ENCODE measurements around the gene DOCK3.
"Not testable (repeated sequence)": the region's sequence is repeated elsewhere in the genome, so short reads cannot be mapped to it uniquely, and the experiment has no call there.

Gene DOCK3

GRCh38 chr3:51106242-51106876 lies 431.6 kb downstream of the DOCK3 start:
- H3K4me3 ChIP-seq (ENCODE audit: low read depth, low read length) = no peak overlapping the region
- TF ChIP-seq, protein P1, sequence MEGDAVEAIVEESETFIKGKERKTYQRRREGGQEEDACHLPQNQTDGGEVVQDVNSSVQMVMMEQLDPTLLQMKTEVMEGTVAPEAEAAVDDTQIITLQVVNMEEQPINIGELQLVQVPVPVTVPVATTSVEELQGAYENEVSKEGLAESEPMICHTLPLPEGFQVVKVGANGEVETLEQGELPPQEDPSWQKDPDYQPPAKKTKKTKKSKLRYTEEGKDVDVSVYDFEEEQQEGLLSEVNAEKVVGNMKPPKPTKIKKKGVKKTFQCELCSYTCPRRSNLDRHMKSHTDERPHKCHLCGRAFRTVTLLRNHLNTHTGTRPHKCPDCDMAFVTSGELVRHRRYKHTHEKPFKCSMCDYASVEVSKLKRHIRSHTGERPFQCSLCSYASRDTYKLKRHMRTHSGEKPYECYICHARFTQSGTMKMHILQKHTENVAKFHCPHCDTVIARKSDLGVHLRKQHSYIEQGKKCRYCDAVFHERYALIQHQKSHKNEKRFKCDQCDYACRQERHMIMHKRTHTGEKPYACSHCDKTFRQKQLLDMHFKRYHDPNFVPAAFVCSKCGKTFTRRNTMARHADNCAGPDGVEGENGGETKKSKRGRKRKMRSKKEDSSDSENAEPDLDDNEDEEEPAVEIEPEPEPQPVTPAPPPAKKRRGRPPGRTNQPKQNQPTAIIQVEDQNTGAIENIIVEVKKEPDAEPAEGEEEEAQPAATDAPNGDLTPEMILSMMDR (conservative IDR thresholded peaks at IDR 0.05; ENCODE audit: low read depth, low read length) = no peak
- DNase-seq (ENCODE audit: low read depth) = no peak

DNA sequence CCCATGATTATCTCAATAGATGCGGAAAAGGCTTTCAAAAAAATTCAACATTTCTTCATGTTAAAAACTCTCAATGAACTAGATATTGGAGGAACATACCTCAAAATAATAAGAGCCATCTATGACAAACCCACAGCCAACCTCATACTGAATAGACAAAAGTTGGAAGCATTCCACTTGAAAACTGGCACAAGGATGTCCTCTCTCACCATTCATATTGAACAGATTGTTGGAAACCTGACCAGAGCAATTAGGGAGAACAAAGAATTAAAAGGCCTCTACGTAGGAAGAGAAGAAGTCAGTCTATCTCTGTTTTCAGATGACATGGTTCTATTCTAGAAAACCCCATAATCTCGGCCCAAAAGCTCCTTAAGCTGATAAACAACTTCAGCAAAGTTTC lies 435.9 kb downstream of the DOCK3 start:
- TF ChIP-seq, protein P1 (conservative IDR thresholded peaks at IDR 0.05; ENCODE audit: low read depth, low read length) = no peak
- no peak overlapping the region for H3K4me3 ChIP-seq (ENCODE audit: low read depth, low read length)
- no peak for DNase-seq (ENCODE audit: low read depth)

DNA sequence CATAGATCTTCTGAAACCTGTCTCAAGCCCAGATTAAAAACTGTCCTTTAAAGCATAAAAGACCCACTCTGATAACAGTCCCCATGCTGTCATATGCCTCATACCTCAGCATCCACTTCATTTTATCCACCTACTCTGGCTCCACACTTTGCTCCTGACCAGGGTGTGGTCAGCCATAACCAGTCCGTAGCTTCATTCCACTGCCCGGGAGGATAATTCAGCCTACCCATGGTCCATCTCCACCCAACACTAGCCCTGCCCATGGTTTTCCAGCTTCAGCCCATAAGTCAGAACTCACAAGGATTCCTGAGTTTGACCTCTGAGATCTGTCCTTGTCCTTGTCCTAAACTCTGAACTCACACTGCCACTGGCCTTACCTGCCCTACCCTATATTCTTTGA lies 448.2 kb downstream of the DOCK3 start:
- no peak for DNase-seq (ENCODE audit: low read depth)
- H3K4me3 ChIP-seq (ENCODE audit: low read depth, low read length) = no peak overlapping the region
- TF ChIP-seq, protein P1 (conservative IDR thresholded peaks at IDR 0.05; ENCODE audit: low read depth, low read length) = no peak

DNA sequence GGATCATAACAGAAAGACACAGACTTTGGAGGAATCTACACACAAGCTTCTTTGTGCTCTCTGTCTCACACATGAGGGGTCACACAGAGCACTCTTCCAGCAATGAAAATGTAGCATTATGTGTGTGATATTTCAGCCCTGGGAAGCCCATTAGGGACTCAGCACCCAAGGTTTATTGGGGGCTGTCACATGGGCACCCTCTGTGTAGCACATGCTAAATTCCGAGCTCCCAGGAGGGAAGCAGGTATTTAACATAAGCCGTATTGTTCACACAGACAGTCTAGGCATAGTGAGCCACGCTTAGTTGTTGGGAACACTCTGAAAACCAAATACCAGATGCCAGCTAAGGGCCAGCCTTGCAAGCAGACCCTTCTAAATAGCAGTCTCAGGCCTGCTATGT lies 448.8 kb downstream of the DOCK3 start:
- TF ChIP-seq, protein P1 (conservative IDR thresholded peaks at IDR 0.05; ENCODE audit: low read depth, low read length) = no peak
- H3K4me3 ChIP-seq (ENCODE audit: low read depth, low read length) = no peak overlapping the region
- DNase-seq (ENCODE audit: low read depth) = no peak

GRCh38 chr3:51131607-51132006 lies 456.9 kb downstream of the DOCK3 start:
- not testable (repeated sequence) for H3K4me3 ChIP-seq (ENCODE audit: low read depth, low read length); DNase-seq (ENCODE audit: low read depth)

- H3K4me3 ChIP-seq (ENCODE audit: low read depth, low read length) = no peak overlapping the region
- TF ChIP-seq, protein P1 (conservative IDR thresholded peaks at IDR 0.05; ENCODE audit: low read depth, low read length) = no peak
- DNase-seq (ENCODE audit: low read depth) = no peak
These were observed 463.0 kb downstream of the DOCK3 start for GRCh38 chr3:51137715-51138114.

- no peak overlapping the region for H3K4me3 ChIP-seq (ENCODE audit: low read depth, low read length)
- DNase-seq (ENCODE audit: low read depth) = no peak
- TF ChIP-seq, protein P1 (conservative IDR thresholded peaks at IDR 0.05; ENCODE audit: low read depth, low read length) = no peak
These were observed 464.9 kb downstream of the DOCK3 start for GRCh38 chr3:51139616-51140015.

Data from choroid plexus epithelial cell (primary cell).